Activated B cell treated with CpG ODN at 0.5 μM for 24 hours (primary cell): ENCODE data around the gene PARP1. TPM values are rescaled to one million over a fixed set of nuclear protein-coding genes. Genes with fewer than 3 reads are reported as not detected.
A peak's percentile ranks its signal among the peaks of the same experiment; 100 is the strongest.

Experiments
- ATAC-seq: fragments of 200-7000 bp; cut with Tn5 transposase; one replicate; pipeline ENCODE4 v1.10.0; 2021; ENCODE audit warnings: low read depth, mild to moderate bottlenecking, moderate library complexity
- CTCF ChIA-PET: fragments of 350-600 bp; sonication (Branson Sonifier 250); formaldehyde crosslinking; loops from one replicate; lab custom pipeline; 2021; ENCODE audit warnings: antibody characterized with exemption; lab: Charles Lee
- POLR2A ChIA-PET: fragments of 350-600 bp; sonication (Branson Sonifier 250); formaldehyde crosslinking; loops from one replicate; lab custom pipeline; 2021; ENCODE audit warnings: antibody characterized with exemption; lab: Charles Lee
- DNase-seq: peaks from one replicate; pipeline ENCODE4 v3.0.0; 2022
- H3K27ac Mint-ChIP-seq: one replicate; pipeline ENCODE4 v1.8.0; 2020; ENCODE audit warnings: mixed read lengths
- H3K27me3 Mint-ChIP-seq: one replicate; pipeline ENCODE4 v1.8.0; 2021; ENCODE audit warnings: mixed read lengths
- H3K36me3 Mint-ChIP-seq: one replicate; pipeline ENCODE4 v1.8.0; 2021; ENCODE audit warnings: low read depth, mixed read lengths
- H3K4me1 Mint-ChIP-seq: one replicate; pipeline ENCODE4 v1.8.0; 2021; ENCODE audit warnings: mixed read lengths
- H3K4me3 Mint-ChIP-seq: one replicate; pipeline ENCODE4 v1.8.0; 2020; ENCODE audit warnings: mild to moderate bottlenecking, mixed read lengths
- H3K9me3 Mint-ChIP-seq: one replicate; pipeline ENCODE4 v1.8.0; 2020; ENCODE audit warnings: mixed read lengths
- CTCF ChIP-seq: fragments of 200-600 bp; IDR thresholded peaks from one replicate; pipeline ENCODE4 v1.8.0; 2022; ENCODE audit warnings: antibody characterized with exemption, mild to moderate bottlenecking
- intact Hi-C: fragments of 100-400 bp; cut with micrococcal nuclease; formaldehyde crosslinking; loops from one replicate; pipeline ENCODE4 v1.15.1; 2024
- total RNA-seq: library from RNA; stranded (reverse); gene quantifications from 2 replicates; pipeline ENCODE4 v1.2.3, GENCODE V29; 2022

The PARP1 gene
- total RNA-seq, 1 donor from 2014 or later = 260 TPM

GRCh38 chr1:226414098-226414698 lies 6.3 kb upstream of the PARP1 start:
- POLR2A ChIA-PET = no interaction called here
- intact Hi-C loops = no loop called here
- Mint-ChIP-seq H3K4me3 (no peak overlapping the region), H3K9me3 (no peaks in the 10 kb centered on the region), H3K27ac (no peak overlapping the region), H3K27me3 (no peaks in the 10 kb centered on the region), H3K36me3 (no peaks in the 10 kb centered on the region), H3K4me1 (peaks cover under 1% of the 10 kb centered on the region)
- ATAC-seq (no peak), DNase-seq (no peak)
- no peak for TF ChIP-seq CTCF
- CTCF ChIA-PET = no interaction called here

- Mint-ChIP-seq H3K36me3 (peaks cover 6% of the 10 kb centered on the region), H3K4me3 (no peak overlapping the region), H3K9me3 (no peaks in the 10 kb centered on the region), H3K27ac (no peak overlapping the region), H3K27me3 (no peaks in the 10 kb centered on the region), H3K4me1 (peaks cover 17% of the 10 kb centered on the region)
- ChIA-PET POLR2A (no interaction called here), CTCF (interaction anchor here (1.0 kb wide), 1 partner anchor 12 kb away, joined by 4 read pairs; no protein-coding TSS in a partner anchor)
- DNase-seq (no peak), ATAC-seq (no peak)
- TF ChIP-seq CTCF = no peak
- intact Hi-C loops = no loop called here
These were observed 3.7 kb upstream of the PARP1 start for GRCh38 chr1:226411619-226412018.

GRCh38 chr1:226410958-226411357 lies 3.1 kb upstream of the PARP1 start:
- Mint-ChIP-seq H3K27me3 (no peaks in the 10 kb centered on the region), H3K9me3 (no peaks in the 10 kb centered on the region), H3K27ac (no peak overlapping the region), H3K36me3 (peaks cover 12% of the 10 kb centered on the region), H3K4me3 (no peak overlapping the region), H3K4me1 (peaks cover 24% of the 10 kb centered on the region)
- TF ChIP-seq CTCF = no peak
- DNase-seq = no peak
- no peak for ATAC-seq
- ChIA-PET CTCF (interaction anchor here (1.0 kb wide), 1 partner anchor 12 kb away, joined by 4 read pairs; no protein-coding TSS in a partner anchor), POLR2A (no interaction called here)
- intact Hi-C loops = no loop called here

GRCh38 chr1:226409392-226409791 lies 1.5 kb upstream of the PARP1 start:
- ChIA-PET POLR2A (interaction anchor here (0.7 kb wide), 1 partner anchor 38 kb away, joined by 3 read pairs; no protein-coding TSS in a partner anchor), CTCF (no interaction called here)
- ATAC-seq (no peak), DNase-seq (no peak)
- Mint-ChIP-seq H3K27ac (no peak overlapping the region), H3K27me3 (no peaks in the 10 kb centered on the region), H3K36me3 (peaks cover 15% of the 10 kb centered on the region), H3K4me1 (peaks cover 40% of the 10 kb centered on the region), H3K4me3 (no peak overlapping the region), H3K9me3 (no peaks in the 10 kb centered on the region)
- no peak for TF ChIP-seq CTCF
- intact Hi-C loops = loop anchor here (2.0 to 5.0 kb wide), 9 partner anchors 323 to 1977 kb away; partner anchors contain the start of genes H3-3A, IBA57, LBR and SDE2

GRCh38 chr1:226408285-226409184 lies 642 bp upstream of the PARP1 start:
- ChIA-PET CTCF (interaction anchor here (0.6 to 3.8 kb wide), 20 partner anchors 9 to 1134 kb away, joined by 3 to 22 read pairs (median 4); partner anchors contain the start of gene LIN9), POLR2A (interaction anchor here (0.6 to 3.9 kb wide), 27 partner anchors 10 to 941 kb away, joined by 3 to 18 read pairs (median 4); partner anchors contain the start of genes H3-3A, LIN9, PSEN2 and SDE2)
- Mint-ChIP-seq H3K27me3 (no peaks in the 10 kb centered on the region), H3K9me3 (no peaks in the 10 kb centered on the region), H3K27ac (peak overlapping the region; percentile 91), H3K36me3 (peaks cover 15% of the 10 kb centered on the region), H3K4me1 (peaks cover 48% of the 10 kb centered on the region), H3K4me3 (peak overlapping the region; percentile 86)
- no peak for DNase-seq
- no peak for ATAC-seq
- intact Hi-C loops = loop anchor here (1.0 to 5.0 kb wide), 16 partner anchors 17 to 1976 kb away; partner anchors contain the start of genes COQ8A, H3-3A, IBA57 and LBR
- no peak for TF ChIP-seq CTCF
